MM.1S (cell line): ENCODE results near the gene AARS1.
"Not testable (repeated sequence)": the region's sequence is repeated elsewhere in the genome, so short reads cannot be mapped to it uniquely, and the experiment has no call there.

Experiments
- DNase-seq: peaks from one replicate; pipeline ENCODE4 v3.0.0-alpha.2; 2015
- H2AFZ ChIP-seq: fragments of 300-600 bp; sonication (generic); 2 replicates; pipeline ENCODE4 v1.6.0; 2016; ENCODE audit warnings: antibody characterized with exemption, low read length
- H3F3A ChIP-seq: fragments of 300-600 bp; sonication (generic); 2 replicates; pipeline ENCODE4 v1.6.1; 2016; ENCODE audit warnings: mild to moderate bottlenecking, antibody characterized with exemption, low read length, moderate library complexity, mixed read lengths; ENCODE audit not compliant: insufficient read depth
- H3K27ac ChIP-seq: fragments of 300-600 bp; sonication (generic); 2 replicates; pipeline ENCODE4 v1.5.1; 2016; ENCODE audit warnings: mild to moderate bottlenecking, low read length
- H3K27me3 ChIP-seq: fragments of 300-600 bp; sonication (generic); replicated peaks from 2 replicates; pipeline ENCODE4 v1.6.0; 2016; ENCODE audit warnings: low read length; ENCODE audit not compliant: insufficient read depth
- H3K36me3 ChIP-seq: fragments of 300-600 bp; sonication (generic); replicated peaks from 2 replicates; pipeline ENCODE4 v1.6.1; 2016; ENCODE audit warnings: mild to moderate bottlenecking, low read length, mixed read lengths; ENCODE audit not compliant: insufficient read depth
- H3K4me1 ChIP-seq: fragments of 300-600 bp; sonication (generic); 2 replicates; pipeline ENCODE4 v1.6.1; 2016; ENCODE audit warnings: low read length, mixed read lengths
- H3K4me2 ChIP-seq: fragments of 300-600 bp; sonication (generic); 2 replicates; pipeline ENCODE4 v1.6.0; 2016; ENCODE audit warnings: low read depth, low read length
- H3K4me3 ChIP-seq: fragments of 300-600 bp; sonication (generic); 2 replicates; pipeline ENCODE4 v1.5.1; 2016; ENCODE audit warnings: low read length, mixed read lengths
- H3K79me2 ChIP-seq: fragments of 300-600 bp; sonication (generic); 2 replicates; pipeline ENCODE4 v1.6.1; 2016; ENCODE audit warnings: mixed run types, low read length, mixed read lengths
- H3K9ac ChIP-seq: fragments of 300-600 bp; sonication (generic); 2 replicates; pipeline ENCODE4 v1.6.1; 2016; ENCODE audit warnings: low read length, mixed read lengths
- H3K9me2 ChIP-seq: fragments of 300-600 bp; sonication (generic); replicated peaks from 2 replicates; pipeline ENCODE4 v1.6.1; 2016; ENCODE audit warnings: mild to moderate bottlenecking, low read length, mixed read lengths; ENCODE audit not compliant: insufficient read depth
- H3K9me3 ChIP-seq: fragments of 300-600 bp; sonication (generic); replicated peaks from 2 replicates; pipeline ENCODE4 v1.6.1; 2016; ENCODE audit warnings: mild to moderate bottlenecking, low read length, mixed read lengths; ENCODE audit not compliant: insufficient read depth
- H4K20me1 ChIP-seq: fragments of 300-600 bp; sonication (generic); 2 replicates; pipeline ENCODE4 v1.6.1; 2016; ENCODE audit warnings: mild to moderate bottlenecking, low read length, moderate library complexity, mixed read lengths; ENCODE audit not compliant: insufficient read depth
- CTCF ChIP-seq: fragments of 300-600 bp; sonication (generic); IDR thresholded peaks from 2 replicates; pipeline ENCODE4 v1.5.1; 2016; ENCODE audit warnings: antibody characterized with exemption, low read length, mixed read lengths
- EZH2 ChIP-seq: fragments of 300-600 bp; sonication (generic); optimal IDR thresholded peaks from 2 replicates; pipeline ENCODE3; 2017; ENCODE audit warnings: low read depth, mild to moderate bottlenecking, antibody characterized with exemption, low read length, mixed read lengths
- EZH2phosphoT487 ChIP-seq: fragments of 300-600 bp; sonication (generic); IDR thresholded peaks from 2 replicates; pipeline ENCODE4 v1.6.1; 2018; ENCODE audit warnings: antibody characterized with exemption, low read length

AARS1 gene

GRCh38 chr16:70289229-70290094, at the start of gene AARS1:
AARS1 (minus strand) TSS chr16:70289506; CDS start chr16:70282763, 6,743 bp downstream.
- Histone ChIP-seq H3K36me3 (no peaks in the 10 kb centered on the region; the same call in 1 of the 2 replicates), H3K4me2 (peak within 1 kb of the TSS; percentile 89), H3K9ac (peak within 1 kb of the TSS; percentile 99), H2AFZ (peak within 1 kb of the TSS; percentile 96), H3K27ac (peak within 1 kb of the TSS; percentile 93), H3K4me3 (peak within 1 kb of the TSS; percentile 91), H4K20me1 (0 out of 2 replicates have a peak, but pooled peaks cover 3% of the 10 kb centered on the region), H3K27me3 (no peaks in the 10 kb centered on the region), H3K9me2 (no peaks in the 10 kb centered on the region), H3K9me3 (no peaks in the 10 kb centered on the region), H3K4me1 (0 out of 2 replicates have a peak, but pooled peaks cover 2% of the 10 kb centered on the region), H3K79me2 (peaks cover 45% of the 10 kb centered on the region), H3F3A (peaks cover 14% of the 10 kb centered on the region)
- DNase-seq, result peak; percentile 100
- TF ChIP-seq EZH2 (no peak), CTCF (no peak), EZH2phosphoT487 (no peak)

GRCh38 chr16:70337814-70338213, 48.5 kb upstream of the AARS1 start:
- TF ChIP-seq EZH2phosphoT487 (no peak), EZH2 (no peak), CTCF (no peak)
- no peaks in the 10 kb centered on the region for H3K9me3 ChIP-seq
- H2AFZ ChIP-seq, result no peak overlapping the region
- H3K27me3 ChIP-seq, result no peaks in the 10 kb centered on the region
- no peak overlapping the region for H3K4me3 ChIP-seq
- H3K9ac ChIP-seq, result no peak overlapping the region
- H3K36me3 ChIP-seq, result no peaks in the 10 kb centered on the region
- H3K27ac ChIP-seq, result no peak overlapping the region
- H3F3A ChIP-seq, result no peaks in the 10 kb centered on the region
- no peaks in the 10 kb centered on the region for H3K4me1 ChIP-seq
- H3K4me2 ChIP-seq, result no peak overlapping the region
- DNase-seq, result no peak
- no peaks in the 10 kb centered on the region for H3K79me2 ChIP-seq
- H3K9me2 ChIP-seq, result no peaks in the 10 kb centered on the region
- no peaks in the 10 kb centered on the region for H4K20me1 ChIP-seq

- not testable (repeated sequence) for H3K9ac ChIP-seq, H3K27ac ChIP-seq, H3K4me2 ChIP-seq, H3K9me3 ChIP-seq, H2AFZ ChIP-seq, H3K4me3 ChIP-seq, H3K9me2 ChIP-seq, DNase-seq, H3K79me2 ChIP-seq, H4K20me1 ChIP-seq, H3K36me3 ChIP-seq, H3K27me3 ChIP-seq, H3K4me1 ChIP-seq, H3F3A ChIP-seq
Measured at GRCh38 chr16:70332728-70333127, 43.4 kb upstream of the AARS1 start.
